Right hindlimb (tissue), 1 donor: Measurements from ENCODE around the gene DAB2.
"Not testable (repeated sequence)": the region's sequence is repeated elsewhere in the genome, so short reads cannot be mapped to it uniquely, and the experiment has no call there.

ENCODE experiments used
- DNase-seq: peaks from one replicate; pipeline ENCODE4 v3.0.0-alpha.2; 2018

DAB2 gene

GRCh38 chr5:39419796-39420195 lies 5.0 kb downstream of the DAB2 start:
- no peak for DNase-seq

- DNase-seq, result no peak
Measured at GRCh38 chr5:39417979-39418378, 6.8 kb downstream of the DAB2 start.

- no peak for DNase-seq
Measured at GRCh38 chr5:39415201-39415600, 9.6 kb downstream of the DAB2 start.

DNA sequence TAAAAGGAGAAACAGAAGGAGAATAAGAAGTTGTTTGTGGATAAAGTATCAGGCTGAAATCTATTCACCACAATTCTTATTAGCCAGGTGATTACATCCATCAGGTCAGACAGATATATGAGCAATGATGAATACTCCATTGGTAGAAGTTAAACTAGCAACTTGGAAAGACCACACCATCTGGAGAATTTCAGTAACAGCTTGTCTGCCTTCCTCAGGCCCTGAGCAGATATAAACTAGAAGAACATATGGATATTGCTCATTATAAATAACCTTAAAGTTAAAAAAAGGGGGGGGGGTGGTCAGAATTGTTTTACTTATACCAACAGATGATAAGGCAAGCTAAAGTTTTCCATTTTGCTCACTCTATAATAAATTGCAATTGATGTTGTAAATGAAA lies 10.4 kb downstream of the DAB2 start:
- DNase-seq, result no peak

DNA sequence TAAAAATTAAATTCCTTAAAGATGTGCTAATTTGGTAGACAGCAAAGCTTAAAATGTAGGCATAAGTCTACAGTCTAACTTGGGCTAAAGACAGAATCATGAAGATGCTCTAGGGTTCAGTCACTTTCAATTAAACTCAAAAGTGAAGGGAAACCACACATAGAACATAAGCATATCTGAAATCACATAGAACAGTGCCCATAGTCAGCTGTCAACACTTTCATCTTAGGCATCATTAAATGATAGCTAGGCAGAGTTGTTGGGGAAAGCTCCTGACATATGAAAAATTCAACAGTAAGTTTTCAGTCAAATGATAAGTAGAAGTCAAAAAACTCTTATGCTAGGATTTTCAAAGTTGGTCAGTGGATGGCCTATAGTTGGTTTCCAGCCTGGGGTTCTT lies 11.0 kb downstream of the DAB2 start:
- DNase-seq, result no peak

DNA sequence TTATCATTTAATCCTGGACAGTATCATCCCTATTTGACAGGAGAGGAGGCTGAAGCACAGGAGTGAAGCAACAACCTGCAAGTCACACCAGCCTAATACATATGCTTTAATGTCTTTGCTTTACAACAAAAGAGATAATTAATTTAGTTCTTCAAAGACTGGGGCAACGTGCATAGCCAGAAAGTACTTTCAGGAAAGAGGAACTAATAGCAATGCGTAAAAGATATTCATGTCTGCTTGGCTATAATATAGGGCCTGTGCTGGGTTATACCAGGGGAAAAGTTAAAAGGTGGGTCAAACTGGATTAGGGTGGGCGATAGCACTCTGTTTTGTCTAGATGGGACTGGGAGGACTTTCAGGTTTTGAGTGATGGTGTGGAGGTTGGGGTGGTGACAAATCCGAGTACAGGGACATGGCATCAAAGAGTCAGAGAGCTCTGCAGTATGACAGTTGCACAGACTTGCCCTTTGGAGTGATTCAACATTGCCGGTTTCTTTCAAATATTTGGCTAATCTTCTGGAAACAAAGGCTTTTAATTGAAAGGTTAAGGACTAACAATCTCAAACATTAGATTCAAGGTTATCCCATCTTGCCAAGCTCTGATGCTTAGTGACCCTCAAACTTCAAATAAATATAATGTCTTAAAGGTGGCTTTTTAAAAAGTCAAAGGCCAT lies 11.9 kb downstream of the DAB2 start:
- no peak for DNase-seq

- DNase-seq, result no peak
Measured at GRCh38 chr5:39411985-39412384, 12.8 kb downstream of the DAB2 start.

- DNase-seq, result no peak
Measured at GRCh38 chr5:39411061-39411460, 13.7 kb downstream of the DAB2 start.

DNA sequence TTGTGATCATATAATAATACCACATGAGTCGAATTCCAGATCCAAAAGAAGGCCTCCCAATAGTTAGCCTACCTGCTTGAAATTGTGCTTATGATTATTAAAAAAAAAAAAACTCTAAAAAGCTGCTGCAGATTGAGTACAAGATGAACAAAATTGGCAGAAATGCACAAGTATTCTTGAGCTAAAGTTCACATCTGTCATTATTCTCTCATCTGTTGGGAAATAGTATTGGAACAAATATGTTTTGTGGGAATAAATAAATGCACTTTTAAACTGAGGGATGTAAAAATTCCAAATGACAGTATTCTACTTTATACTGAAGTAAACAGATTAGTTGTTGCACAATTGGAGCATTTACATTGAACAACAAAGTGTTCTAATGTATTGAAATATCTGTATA lies 15.7 kb downstream of the DAB2 start:
- no peak for DNase-seq

- DNase-seq, result no peak
Measured at GRCh38 chr5:39405083-39405843, 19.5 kb downstream of the DAB2 start.

DNA sequence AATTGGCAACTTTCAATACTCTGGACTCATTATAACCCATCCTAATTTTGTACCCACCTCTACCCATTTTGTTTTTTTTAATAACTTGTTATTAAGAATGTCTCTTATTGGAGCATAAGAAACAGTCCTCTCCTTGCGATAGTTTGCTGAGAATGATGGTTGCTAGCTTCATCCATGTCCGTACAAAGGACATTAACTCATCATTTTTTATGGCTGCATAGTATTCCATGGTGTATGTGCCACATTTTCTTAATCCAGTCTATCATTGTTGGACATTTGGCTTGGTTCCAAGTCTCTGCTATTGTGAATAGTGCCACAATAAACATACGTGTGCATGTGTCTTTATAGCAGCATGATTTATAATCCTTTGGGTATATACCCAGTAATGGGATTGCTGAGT lies 21.0 kb downstream of the DAB2 start:
- DNase-seq, result not testable (repeated sequence)

- not testable (repeated sequence) for DNase-seq
Measured at GRCh38 chr5:39402140-39402539, 22.6 kb downstream of the DAB2 start.

DNA sequence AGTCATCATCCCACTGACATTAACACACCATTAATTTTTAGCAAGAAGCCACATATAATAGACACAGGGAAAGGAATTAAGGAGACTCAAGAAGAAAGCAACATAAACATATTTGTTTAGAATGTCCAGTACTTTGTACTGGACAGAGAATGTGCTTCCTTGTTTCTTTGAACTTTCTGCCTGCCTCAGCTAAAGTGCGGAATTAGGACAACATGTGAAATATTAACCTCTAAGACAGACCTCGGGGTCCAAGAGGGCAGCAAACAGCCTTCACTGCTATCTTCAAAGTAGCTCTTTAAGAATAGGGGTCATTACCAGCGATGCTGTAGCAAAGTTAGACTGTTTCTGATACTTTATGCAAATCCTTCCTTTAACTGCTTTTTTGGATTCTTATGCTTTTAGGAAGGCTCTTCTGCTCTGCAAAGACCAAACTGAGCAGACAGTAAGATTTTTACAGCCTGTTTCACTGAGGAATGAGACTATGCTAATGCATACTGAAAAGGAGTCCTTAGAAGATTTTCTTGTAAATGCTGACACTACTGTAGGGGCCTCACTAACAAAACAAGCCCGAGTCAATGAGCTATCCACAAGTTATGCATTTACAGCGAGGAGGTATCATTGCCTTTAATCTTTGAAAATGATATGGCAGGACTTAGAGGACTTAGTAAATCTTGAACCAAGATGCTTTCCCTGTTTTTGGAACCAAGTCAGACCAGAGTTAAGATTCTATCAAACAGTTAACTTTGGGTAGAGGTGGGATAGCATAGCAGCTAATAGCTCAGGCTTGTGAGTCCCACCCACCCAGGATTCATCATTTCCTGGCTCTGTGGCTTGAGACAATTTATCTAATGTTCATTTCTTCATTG lies 23.8 kb downstream of the DAB2 start:
- DNase-seq, result no peak

DNA sequence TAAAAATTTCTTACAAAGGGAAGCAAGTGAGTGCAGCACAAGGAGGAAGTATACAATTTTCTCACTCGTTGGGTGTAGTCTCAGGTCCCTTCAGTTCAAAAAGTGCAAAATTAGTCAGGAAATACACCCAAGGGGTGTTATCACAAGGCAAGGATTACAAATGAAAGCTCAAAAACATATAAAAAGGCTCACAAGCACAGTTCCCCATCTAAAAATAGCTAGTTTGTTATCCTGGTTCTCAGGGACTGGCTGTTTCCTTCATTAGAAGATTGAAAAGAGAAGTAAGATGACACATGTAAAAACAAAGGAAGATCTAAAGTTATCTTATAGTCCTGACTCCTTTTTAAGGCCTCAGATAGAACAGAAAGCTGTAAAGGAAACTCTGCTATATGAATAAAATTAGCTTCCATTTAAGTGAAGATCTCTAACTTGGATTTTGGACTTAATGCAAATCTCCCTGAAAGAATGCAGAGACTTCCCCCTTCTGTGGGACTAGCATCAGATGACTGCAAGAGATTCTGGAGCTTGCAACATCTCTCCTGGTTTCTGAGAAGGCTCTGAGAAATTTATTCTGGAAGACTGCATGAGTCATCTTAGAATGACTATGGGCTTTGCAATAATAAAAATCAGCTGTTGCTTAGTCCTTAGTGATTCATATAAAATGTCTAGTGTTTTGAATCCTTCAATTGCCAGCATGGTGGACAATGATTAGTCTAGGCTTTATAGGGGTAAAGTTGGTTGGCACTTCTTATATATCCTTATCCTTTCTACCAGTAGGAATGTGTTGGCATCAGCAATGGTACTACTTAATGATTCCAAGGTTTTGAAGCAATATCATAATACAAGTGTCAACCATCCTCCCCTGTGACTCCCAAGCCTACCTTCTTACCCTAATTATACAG lies 25.4 kb downstream of the DAB2 start:
- DNase-seq, result no peak

GRCh38 chr5:39396843-39397242 lies 27.9 kb downstream of the DAB2 start:
- no peak for DNase-seq

DNA sequence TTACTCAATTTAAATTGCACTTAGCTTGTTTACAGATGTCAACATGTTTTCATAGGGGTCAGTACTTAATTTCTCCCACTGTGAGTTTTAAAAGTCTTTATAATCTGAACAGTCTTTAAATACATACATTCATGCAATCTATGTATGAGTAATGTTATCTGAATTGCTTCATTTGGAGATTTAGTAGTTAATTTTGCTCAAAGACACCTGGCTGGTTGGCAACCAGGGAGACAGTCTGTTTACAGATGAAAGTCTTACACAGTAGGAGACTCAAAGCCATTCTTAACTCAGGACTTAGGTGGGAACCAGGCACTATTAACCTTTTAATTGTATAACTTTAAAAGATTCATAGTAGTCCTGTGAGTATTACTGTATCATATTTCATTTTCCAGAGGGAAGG lies 29.3 kb downstream of the DAB2 start:
- no peak for DNase-seq

- DNase-seq, result no peak
Measured at GRCh38 chr5:39394946-39395345, 29.8 kb downstream of the DAB2 start.

GRCh38 chr5:39390945-39391344 lies 33.8 kb downstream of the DAB2 start:
- DNase-seq, result no peak

- DNase-seq, result no peak
Measured at GRCh38 chr5:39387293-39387692, 37.5 kb downstream of the DAB2 start.

DNA sequence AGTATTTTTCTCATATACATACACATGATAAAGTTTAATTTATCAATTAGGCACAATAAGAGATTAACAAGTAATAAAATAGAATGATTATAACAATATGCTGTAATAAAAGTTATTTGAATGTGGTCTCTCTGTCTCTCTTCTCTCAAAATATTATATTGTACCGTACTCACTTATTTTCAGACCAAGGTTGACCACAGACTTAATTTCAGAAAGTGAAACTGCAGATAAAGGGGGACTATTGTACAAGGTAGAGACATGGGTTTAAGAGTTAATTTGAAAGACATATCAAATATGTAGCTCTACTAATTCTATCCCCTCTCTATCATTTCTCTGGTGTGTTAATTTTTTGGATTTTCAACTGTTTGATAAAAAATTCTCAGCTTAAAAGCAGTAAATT lies 40.5 kb downstream of the DAB2 start:
- no peak for DNase-seq

DNA sequence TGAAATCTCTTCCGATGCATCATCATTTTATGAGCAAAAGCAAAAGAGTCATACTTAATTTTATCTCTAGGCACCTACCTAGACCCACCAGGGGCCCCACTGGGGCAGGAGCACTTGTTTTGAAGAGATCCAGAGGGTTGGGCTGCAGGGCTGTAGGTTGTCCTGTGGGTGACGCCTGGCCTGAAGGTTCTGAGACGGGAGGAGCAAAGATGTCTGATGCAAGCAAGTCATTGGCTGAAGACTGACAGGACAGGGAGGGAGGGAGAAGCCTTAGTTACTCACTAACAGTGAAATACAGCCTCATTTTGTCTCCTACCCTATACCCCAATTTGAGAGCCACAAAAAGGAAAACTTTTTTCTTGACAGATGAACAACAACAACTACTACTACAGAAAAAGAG lies 43.4 kb downstream of the DAB2 start:
- DNase-seq, result no peak

- DNase-seq, result peak; percentile 60
Measured at GRCh38 chr5:39379693-39380092, 45.1 kb downstream of the DAB2 start.

- no peak for DNase-seq
Measured at GRCh38 chr5:39377613-39378012, 47.2 kb downstream of the DAB2 start.
